Kidney (tissue), 14 donors: ENCODE results near the gene PID1. TPM values are rescaled to one million over a fixed set of nuclear protein-coding genes. Genes with fewer than 3 reads are reported as not detected.

ENCODE experiments used
- DNase-seq, 5 donors: peaks; one replicate each; pipeline ENCODE4 v3.0.0-alpha.2; 2013 to 2020
- FAIRE-seq: peaks from 2 replicates; lab custom pipeline; 2012; peaks lifted over from hg19 to GRCh38; lab: Jason Lieb, UNC
- H3K27ac ChIP-seq, 2 donors: one replicate each; pipeline ENCODE4 v1.7.0; 2013; ENCODE audit warnings: low read depth in 2 of 2, low read length in 2 of 2, inconsistent platforms in 1 of 2
- H3K27me3 ChIP-seq: one replicate; pipeline ENCODE4 v1.7.1; 2013; ENCODE audit warnings: low read length, inconsistent platforms; ENCODE audit not compliant: control insufficient read depth, insufficient read depth
- H3K36me3 ChIP-seq, 3 donors: one replicate each; pipeline versions ENCODE4 v1.7.0 to v1.7.1; 2013; ENCODE audit warnings: low read length in 3 of 3, control low read depth in 1 of 3, inconsistent platforms in 1 of 3; ENCODE audit not compliant: insufficient read depth in 3 of 3, control insufficient read depth in 2 of 3
- H3K4me1 ChIP-seq, 3 donors: one replicate each; pipeline versions ENCODE4 v1.7.0 to v1.7.1; 2013; ENCODE audit warnings: low read length in 3 of 3, inconsistent platforms in 1 of 3, low read depth in 1 of 3; ENCODE audit not compliant: control insufficient read depth in 2 of 3, insufficient read depth in 2 of 3
- H3K4me3 ChIP-seq, 3 donors: one replicate each; pipeline versions ENCODE4 v1.7.0 to v1.8.1; 2013; ENCODE audit warnings: low read length in 3 of 3, control low read depth in 1 of 3, inconsistent platforms in 1 of 3
- H3K9ac ChIP-seq, 3 donors: one replicate each; pipeline versions ENCODE4 v1.7.0 to v1.7.1; 2013; ENCODE audit warnings: low read length in 3 of 3, control low read depth in 1 of 3, inconsistent platforms in 1 of 3
- H3K9me3 ChIP-seq, 3 donors: one replicate each; pipeline versions ENCODE4 v1.7.0 to v1.7.1; 2013; ENCODE audit warnings: low read length in 3 of 3, control low read depth in 1 of 3, inconsistent platforms in 1 of 3; ENCODE audit not compliant: control insufficient read depth in 2 of 3, insufficient read depth in 1 of 3
- intact Hi-C: fragments of 100-400 bp; cut with DNase I; formaldehyde crosslinking; loops from one replicate; pipeline ENCODE4 v1.11.1; 2022
- polyA plus RNA-seq: library from polyadenylated mRNA; stranded (reverse); fragments of 350-450 nt; fragmentation: Illumina TruSeq; extraction: RNeasy Lipid Tissue Mini Kit (QIAGEN cat#74804); gene quantifications from one replicate; pipeline ENCODE4 v1.2.3, GENCODE V29; 2014; ENCODE audit warnings: low read depth, low replicate concordance; ENCODE audit not compliant: insufficient read depth
- total RNA-seq: library from RNA; stranded (reverse); fragmentation: NEBNext Ultra II Directional; extraction: Animal tissue kit (Norgen Biotek cat#: 25700); gene quantifications from one replicate; pipeline ENCODE4 v1.2.1, GENCODE V29; 2021
- TF ChIP-seq, protein P1 (sequence below): IDR thresholded peaks from 3 replicates; pipeline ENCODE4 v1.5.1; 2012; ENCODE audit warnings: mild to moderate bottlenecking, moderate library complexity, borderline replicate concordance; ENCODE audit not compliant: insufficient read depth; ENCODE audit errors: extremely low read depth
- donor health status: control.
- donor health status: control.
- donor health status: control.
- donor health status: control.
- donor health status: control.
- donor health status: DM: yes; HTN: yes; CAD: no.
- donor health status: Normal renal cell carcinoma (clear cell type).

The PID1 gene
- total and polyA plus RNA-seq, 2 donors from 2014 or later: 2.1 to 9.4 TPM

- DNase-seq (peak in 2 of 5 donors; percentile 60 to 68), FAIRE-seq (no peak)
- Histone ChIP-seq H3K9me3 (no peaks in the 10 kb centered on the region), H3K36me3 (no peaks in the 10 kb centered on the region), H3K4me1 (no peaks in the 10 kb centered on the region), H3K9ac (no peak overlapping the region), H3K27me3 (no peaks in the 10 kb centered on the region), H3K27ac (no peak overlapping the region), H3K4me3 (no peak overlapping the region)
- TF ChIP-seq, protein P1, sequence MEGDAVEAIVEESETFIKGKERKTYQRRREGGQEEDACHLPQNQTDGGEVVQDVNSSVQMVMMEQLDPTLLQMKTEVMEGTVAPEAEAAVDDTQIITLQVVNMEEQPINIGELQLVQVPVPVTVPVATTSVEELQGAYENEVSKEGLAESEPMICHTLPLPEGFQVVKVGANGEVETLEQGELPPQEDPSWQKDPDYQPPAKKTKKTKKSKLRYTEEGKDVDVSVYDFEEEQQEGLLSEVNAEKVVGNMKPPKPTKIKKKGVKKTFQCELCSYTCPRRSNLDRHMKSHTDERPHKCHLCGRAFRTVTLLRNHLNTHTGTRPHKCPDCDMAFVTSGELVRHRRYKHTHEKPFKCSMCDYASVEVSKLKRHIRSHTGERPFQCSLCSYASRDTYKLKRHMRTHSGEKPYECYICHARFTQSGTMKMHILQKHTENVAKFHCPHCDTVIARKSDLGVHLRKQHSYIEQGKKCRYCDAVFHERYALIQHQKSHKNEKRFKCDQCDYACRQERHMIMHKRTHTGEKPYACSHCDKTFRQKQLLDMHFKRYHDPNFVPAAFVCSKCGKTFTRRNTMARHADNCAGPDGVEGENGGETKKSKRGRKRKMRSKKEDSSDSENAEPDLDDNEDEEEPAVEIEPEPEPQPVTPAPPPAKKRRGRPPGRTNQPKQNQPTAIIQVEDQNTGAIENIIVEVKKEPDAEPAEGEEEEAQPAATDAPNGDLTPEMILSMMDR: no peak
- intact Hi-C loops: no loop called here
These were observed 147.0 kb downstream of the PID1 start for GRCh38 chr2:229124136-229124535.

DNA sequence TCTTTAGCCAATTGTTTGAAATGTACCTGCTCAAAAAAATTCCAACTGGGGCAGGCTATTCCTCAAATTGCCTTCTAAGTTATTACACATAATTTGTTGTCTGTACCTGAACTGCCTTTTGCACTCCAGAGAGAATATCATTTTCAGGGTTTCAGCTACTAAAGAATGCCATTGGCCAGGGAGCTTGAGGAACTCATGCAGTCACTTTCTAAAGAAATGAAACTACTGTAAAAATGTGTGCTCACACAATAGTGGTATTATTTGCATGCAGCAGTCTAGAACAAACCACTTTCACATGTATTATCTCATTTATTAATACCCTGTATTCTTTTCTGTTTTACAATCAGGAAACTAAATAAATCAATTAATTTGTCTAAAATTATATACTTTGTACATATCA is 152.2 kb downstream of the PID1 start:
- no peak for DNase-seq
- intact Hi-C loops: no loop called here

GRCh38 chr2:229118336-229118735 is 152.8 kb downstream of the PID1 start:
- H3K27me3 ChIP-seq: no peaks in the 10 kb centered on the region
- TF ChIP-seq, protein P1: no peak
- H3K4me3 ChIP-seq: no peak overlapping the region
- FAIRE-seq (no peak), DNase-seq (no peak)
- H3K9me3 ChIP-seq: no peaks in the 10 kb centered on the region
- H3K9ac ChIP-seq: no peak overlapping the region
- H3K4me1 ChIP-seq: no peaks in the 10 kb centered on the region
- intact Hi-C loops: no loop called here
- H3K36me3 ChIP-seq: no peaks in the 10 kb centered on the region
- no peak overlapping the region for H3K27ac ChIP-seq

More for the DNA sequence above, 152.2 kb downstream of the PID1 start:
- no peaks in the 10 kb centered on the region for H3K27me3 ChIP-seq
- no peak overlapping the region for H3K27ac ChIP-seq
- no peak for FAIRE-seq
- no peaks in the 10 kb centered on the region for H3K4me1 ChIP-seq
- no peaks in the 10 kb centered on the region for H3K36me3 ChIP-seq
- TF ChIP-seq, protein P1: no peak
- H3K9me3 ChIP-seq: no peaks in the 10 kb centered on the region
- no peak overlapping the region for H3K9ac ChIP-seq
- no peak overlapping the region for H3K4me3 ChIP-seq

GRCh38 chr2:229111744-229112143 is 159.3 kb downstream of the PID1 start:
- no peak overlapping the region for H3K9ac ChIP-seq
- intact Hi-C loops: no loop called here

More at GRCh38 chr2:229111744-229112143, 159.3 kb downstream of the PID1 start:
- Histone ChIP-seq H3K36me3 (no peaks in the 10 kb centered on the region), H3K4me1 (no peaks in the 10 kb centered on the region), H3K27me3 (no peaks in the 10 kb centered on the region), H3K9me3 (no peaks in the 10 kb centered on the region), H3K4me3 (no peak overlapping the region), H3K27ac (no peak overlapping the region)
- FAIRE-seq (no peak), DNase-seq (no peak)
- TF ChIP-seq, protein P1: no peak
